ES-I3 (cell line): Measurements from ENCODE around the gene EAF2.

Experiments used
- H3K36me3 ChIP-seq: 2 replicates; pipeline ENCODE4 v1.6.1; 2013; ENCODE audit warnings: mild to moderate bottlenecking, low read length, control low read depth, moderate library complexity; ENCODE audit not compliant: insufficient read depth
- H3K4me1 ChIP-seq: 2 replicates; pipeline ENCODE4 v1.6.1; 2013; ENCODE audit warnings: mild to moderate bottlenecking, control low read depth, low read length; ENCODE audit not compliant: insufficient read depth
- H3K9ac ChIP-seq: 2 replicates; pipeline ENCODE4 v1.6.1; 2013; ENCODE audit warnings: low read depth, mild to moderate bottlenecking, low read length, moderate library complexity
- H3K9me3 ChIP-seq: 2 replicates; pipeline ENCODE4 v1.6.1; 2013; ENCODE audit warnings: mild to moderate bottlenecking, low read length, moderate library complexity; ENCODE audit not compliant: control insufficient read depth, insufficient read depth

The EAF2 gene

DNA sequence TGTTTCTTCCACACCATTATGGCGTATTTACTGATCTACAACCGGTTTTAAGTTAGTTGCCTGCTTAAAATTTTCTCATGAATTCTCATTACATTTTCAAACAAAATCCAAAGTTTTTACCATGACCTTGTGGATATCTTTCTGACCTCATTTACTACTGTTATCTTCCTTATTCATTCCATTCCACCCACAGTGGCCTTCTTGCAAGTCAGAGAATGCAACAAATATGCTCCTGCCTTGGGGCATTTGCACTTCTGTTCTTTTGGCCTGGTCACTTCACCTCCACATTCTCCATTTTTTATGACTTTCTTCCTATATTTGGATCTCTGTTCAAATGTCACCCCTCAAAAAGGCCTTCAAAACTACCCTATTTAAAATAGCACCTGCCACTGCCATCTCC, 50.4 kb downstream of the EAF2 start:
- H3K4me1 ChIP-seq = no peaks in the 10 kb centered on the region
- no peaks in the 10 kb centered on the region for H3K36me3 ChIP-seq
- no peaks in the 10 kb centered on the region for H3K9me3 ChIP-seq
- H3K9ac ChIP-seq = no peak overlapping the region

DNA sequence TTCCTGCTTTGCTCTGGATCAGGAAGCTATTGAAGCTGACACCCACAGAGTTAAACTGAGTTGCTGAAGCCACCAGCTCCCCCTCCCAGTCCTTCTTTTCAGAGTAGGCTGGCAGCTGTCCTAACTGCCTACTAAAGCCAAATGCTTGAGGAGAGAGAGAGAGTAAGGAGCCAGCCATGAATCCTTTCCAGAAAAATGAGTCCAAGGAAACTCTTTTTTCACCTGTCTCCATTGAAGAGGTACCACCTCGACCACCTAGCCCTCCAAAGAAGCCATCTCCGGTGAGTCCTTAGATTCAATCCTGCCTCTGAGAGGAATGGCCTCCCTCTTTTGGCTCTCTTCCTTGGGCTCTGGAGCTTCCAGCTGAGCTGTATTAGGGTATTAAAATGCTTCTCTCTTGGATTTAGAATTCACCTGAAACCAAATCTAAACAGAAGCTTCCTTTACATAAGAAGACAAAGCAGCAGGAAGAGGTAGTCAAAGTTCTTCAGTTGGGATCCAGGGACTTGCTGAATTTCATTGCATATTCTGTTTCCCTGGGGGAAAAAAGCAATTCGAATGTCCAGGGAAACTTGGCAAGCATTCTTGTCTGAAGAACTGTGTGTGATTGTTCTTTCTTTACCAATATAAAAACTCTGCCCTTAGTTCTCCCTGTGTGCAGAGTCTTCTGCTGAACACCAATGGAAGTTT, 59.4 kb downstream of the EAF2 start, which contains the start of gene SLC15A2:
Gene SLC15A2, plus strand, starts transcription at position 101 of the 690 bp plus-strand sequence. Its CDS starts 76 bp downstream, at position 177.
- peaks cover 14% of the 10 kb centered on the region; the same call in 1 of the 2 replicates for H3K4me1 ChIP-seq
- H3K9ac ChIP-seq = peak within 1 kb of the TSS; percentile 10; the same call in 1 of the 2 replicates
- H3K9me3 ChIP-seq = no peaks in the 10 kb centered on the region
- H3K36me3 ChIP-seq = no peaks in the 10 kb centered on the region

DNA sequence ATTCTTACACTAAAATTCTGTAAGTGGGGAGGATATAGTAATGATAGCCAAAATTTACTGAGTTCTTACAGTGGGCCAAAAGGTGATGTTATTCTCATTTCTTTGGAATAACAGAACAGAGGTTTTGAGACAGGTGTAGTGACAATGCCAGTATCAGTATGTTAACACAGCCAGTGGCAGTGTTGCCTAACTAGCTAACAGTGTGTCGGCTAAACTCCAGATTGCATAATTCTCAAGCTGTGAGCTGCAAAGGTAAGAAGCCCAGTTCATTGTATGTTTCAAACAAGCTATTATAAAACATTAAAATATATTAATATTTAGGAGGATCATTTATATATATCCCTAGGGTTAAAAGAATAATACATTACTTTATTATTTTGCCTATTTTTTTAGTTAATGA, 60.1 kb downstream of the EAF2 start:
- Histone ChIP-seq H3K9me3 (no peaks in the 10 kb centered on the region), H3K4me1 (peaks cover 14% of the 10 kb centered on the region; the same call in 1 of the 2 replicates), H3K9ac (no peak overlapping the region), H3K36me3 (no peaks in the 10 kb centered on the region)

DNA sequence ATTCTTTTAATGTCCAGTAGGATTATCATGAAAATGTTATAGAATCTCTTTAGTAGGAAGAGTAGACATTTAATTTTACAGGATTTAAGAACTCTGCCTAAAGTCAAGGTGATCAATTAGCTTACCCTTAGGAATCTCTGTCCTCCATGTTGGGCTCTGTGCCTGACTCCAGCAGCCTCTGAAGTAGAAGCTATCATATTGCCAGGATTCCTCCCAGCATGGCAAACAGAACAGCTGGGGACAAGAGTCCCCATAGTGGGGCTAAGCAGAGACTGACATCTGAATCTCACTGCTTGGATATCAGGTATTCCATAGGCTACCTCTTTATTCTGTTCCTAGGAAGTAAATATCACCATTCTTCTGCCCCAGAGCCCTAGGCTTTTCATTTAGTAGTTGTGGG, 60.7 kb downstream of the EAF2 start:
- Histone ChIP-seq H3K36me3 (no peaks in the 10 kb centered on the region), H3K9me3 (no peaks in the 10 kb centered on the region), H3K4me1 (peaks cover 14% of the 10 kb centered on the region; the same call in 1 of the 2 replicates), H3K9ac (no peak overlapping the region)

DNA sequence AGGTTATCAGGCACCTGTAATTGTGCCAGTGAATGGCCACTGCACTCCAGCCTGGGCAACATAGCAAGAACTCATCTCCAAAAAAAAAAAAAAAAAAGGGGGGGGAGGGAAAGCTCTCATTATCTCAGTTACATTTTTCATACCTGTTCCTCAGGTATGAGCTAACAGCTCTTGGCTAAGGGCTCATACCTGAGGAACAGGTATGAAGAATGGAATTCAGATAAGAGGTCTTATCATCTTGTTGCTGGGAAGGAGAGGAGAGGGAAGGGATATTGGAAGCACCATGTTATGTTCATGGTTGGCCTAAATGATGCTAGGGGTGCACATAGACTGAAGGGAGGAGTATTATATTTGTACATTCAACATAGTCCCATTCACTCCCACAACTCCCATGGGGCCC, 61.8 kb downstream of the EAF2 start:
- Histone ChIP-seq H3K36me3 (no peaks in the 10 kb centered on the region), H3K4me1 (peaks cover 14% of the 10 kb centered on the region; the same call in 1 of the 2 replicates), H3K9ac (no peak overlapping the region)

DNA sequence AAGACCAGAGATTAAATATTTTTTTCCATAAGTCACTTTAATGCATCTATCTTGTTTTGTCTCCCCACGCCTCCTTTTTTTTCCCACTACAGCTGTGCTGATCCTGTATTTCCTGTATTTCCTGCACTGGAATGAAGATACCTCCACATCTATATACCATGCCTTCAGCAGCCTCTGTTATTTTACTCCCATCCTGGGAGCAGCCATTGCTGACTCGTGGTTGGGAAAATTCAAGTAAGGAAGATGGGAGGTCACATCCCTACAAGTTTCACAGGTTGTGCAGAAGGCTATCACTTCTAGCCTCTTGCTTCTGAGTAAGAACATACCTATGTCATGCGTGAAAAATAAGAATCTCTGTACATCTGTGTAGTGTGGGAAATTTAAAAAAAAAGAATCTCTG, 62.3 kb downstream of the EAF2 start:
- no peaks in the 10 kb centered on the region for H3K36me3 ChIP-seq
- no peaks in the 10 kb centered on the region for H3K9me3 ChIP-seq
- H3K9ac ChIP-seq = no peak overlapping the region
- H3K4me1 ChIP-seq = peaks cover 14% of the 10 kb centered on the region; the same call in 1 of the 2 replicates

More for the DNA sequence above, 61.8 kb downstream of the EAF2 start:
- no peaks in the 10 kb centered on the region for H3K9me3 ChIP-seq

- Histone ChIP-seq H3K4me1 (0 out of 2 replicates have a peak, but pooled peaks cover 4% of the 10 kb centered on the region), H3K9ac (no peak overlapping the region), H3K36me3 (no peaks in the 10 kb centered on the region), H3K9me3 (peaks cover 1% of the 10 kb centered on the region; the same call in 1 of the 2 replicates)
These were observed 78.4 kb downstream of the EAF2 start for GRCh38 chr3:121913305-121913990.

GRCh38 chr3:121914081-121914998, 79.3 kb downstream of the EAF2 start:
- Histone ChIP-seq H3K9me3 (no peaks in the 10 kb centered on the region), H3K4me1 (0 out of 2 replicates have a peak, but pooled peaks cover 4% of the 10 kb centered on the region), H3K9ac (no peak overlapping the region), H3K36me3 (no peaks in the 10 kb centered on the region)

GRCh38 chr3:121916189-121916588, 81.2 kb downstream of the EAF2 start:
- no peak overlapping the region for H3K9ac ChIP-seq
- H3K4me1 ChIP-seq = 0 out of 2 replicates have a peak, but pooled peaks cover 4% of the 10 kb centered on the region
- no peaks in the 10 kb centered on the region for H3K36me3 ChIP-seq
- no peaks in the 10 kb centered on the region for H3K9me3 ChIP-seq

DNA sequence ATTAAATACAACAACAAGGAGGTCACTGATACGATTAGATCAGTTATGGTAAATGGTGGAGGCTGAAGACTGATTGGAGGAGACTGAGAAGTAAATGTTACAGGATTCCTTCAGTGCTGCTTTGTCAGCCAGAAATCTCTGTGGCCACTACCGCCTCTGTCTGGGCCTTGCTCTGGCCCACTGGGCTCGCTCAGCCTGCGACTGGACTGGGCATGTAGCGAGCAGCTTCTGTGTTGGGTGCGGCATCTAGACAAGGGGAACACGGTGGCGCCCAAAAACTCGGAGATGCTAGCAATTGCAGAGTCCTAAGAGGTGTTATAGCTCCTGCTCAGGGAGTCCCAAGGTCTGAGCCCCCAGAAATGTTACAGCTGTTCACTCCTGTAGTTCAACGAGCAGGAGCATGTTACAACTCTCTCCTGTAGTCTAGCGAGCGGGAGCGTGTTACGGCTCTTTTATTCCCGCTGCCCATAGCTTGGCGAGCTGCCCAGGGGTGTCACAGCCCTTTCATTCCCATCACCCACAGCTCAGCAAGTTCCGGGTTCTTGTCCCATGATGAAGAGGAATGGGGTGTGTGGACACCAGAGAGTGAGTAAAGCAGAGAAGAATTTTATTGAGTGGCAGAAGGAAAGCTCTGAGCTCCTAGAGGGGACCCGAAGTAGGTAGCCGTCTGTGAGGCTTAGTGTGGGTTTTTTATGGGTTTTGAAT, 83.9 kb downstream of the EAF2 start:
- Histone ChIP-seq H3K4me1 (0 out of 2 replicates have a peak, but pooled peaks cover 4% of the 10 kb centered on the region), H3K36me3 (no peaks in the 10 kb centered on the region), H3K9me3 (no peaks in the 10 kb centered on the region), H3K9ac (no peak overlapping the region)

- no peak overlapping the region for H3K9ac ChIP-seq
These were observed 89.7 kb downstream of the EAF2 start for GRCh38 chr3:121924734-121925133.

DNA sequence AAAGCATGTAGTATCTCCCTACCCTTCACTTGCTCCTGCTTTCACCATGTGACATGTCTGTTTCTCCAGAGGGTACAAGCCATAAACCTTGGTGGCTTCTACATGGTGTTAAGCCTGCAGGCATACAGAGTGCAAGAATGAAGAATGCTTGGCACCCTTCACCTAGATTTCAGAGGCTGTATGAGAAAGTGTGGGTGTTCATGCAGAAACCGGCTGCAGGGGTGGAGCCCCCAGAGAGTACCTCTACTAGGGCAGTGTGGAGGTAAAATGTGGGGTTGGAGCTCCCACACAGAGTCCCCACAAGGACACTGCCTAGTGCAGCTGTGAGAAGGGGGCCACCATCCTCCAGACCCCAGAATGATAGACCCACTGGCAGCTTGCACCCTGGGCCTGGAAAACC, 91.4 kb downstream of the EAF2 start:
- H3K9me3 ChIP-seq = no peaks in the 10 kb centered on the region
- no peaks in the 10 kb centered on the region for H3K4me1 ChIP-seq
- H3K9ac ChIP-seq = no peak overlapping the region
- H3K36me3 ChIP-seq = no peaks in the 10 kb centered on the region

More at GRCh38 chr3:121924734-121925133, 89.7 kb downstream of the EAF2 start:
- no peaks in the 10 kb centered on the region for H3K4me1 ChIP-seq
- no peaks in the 10 kb centered on the region for H3K36me3 ChIP-seq
- no peaks in the 10 kb centered on the region for H3K9me3 ChIP-seq
